ENCODE measurements around the gene EIF4H.
"Not testable (repeated sequence)": the region's sequence is repeated elsewhere in the genome, so short reads cannot be mapped to it uniquely, and the experiment has no call there.

The EIF4H gene

GRCh38 chr7:74173866-74174605 lies at the start of gene EIF4H:
Gene EIF4H, plus strand, starts transcription at chr7:74174356. Its CDS starts 28 bp downstream, at chr7:74174384.
- peak; percentile 94 for DNase-seq

GRCh38 chr7:74126220-74126880 lies 47.8 kb upstream of the EIF4H start:
- no peak for DNase-seq

- no peak for DNase-seq
Observed at GRCh38 chr7:74129887-74130286, 44.3 kb upstream of the EIF4H start.

GRCh38 chr7:74130518-74130917 lies 43.6 kb upstream of the EIF4H start:
- no peak for DNase-seq

- no peak for DNase-seq
Observed at GRCh38 chr7:74134117-74134620, 40.0 kb upstream of the EIF4H start.

- no peak for DNase-seq
Observed at GRCh38 chr7:74138334-74138867, 35.8 kb upstream of the EIF4H start.

- no peak for DNase-seq
Observed at GRCh38 chr7:74138945-74139843, 35.0 kb upstream of the EIF4H start.

- DNase-seq: no peak
Observed at GRCh38 chr7:74141705-74142104, 32.5 kb upstream of the EIF4H start.

GRCh38 chr7:74143383-74143782 lies 30.8 kb upstream of the EIF4H start:
- no peak for DNase-seq

GRCh38 chr7:74148491-74148890 lies 25.7 kb upstream of the EIF4H start:
- DNase-seq: no peak

- no peak for DNase-seq
Observed at GRCh38 chr7:74149071-74149470, 25.1 kb upstream of the EIF4H start.

GRCh38 chr7:74149603-74150002 lies 24.6 kb upstream of the EIF4H start:
- no peak for DNase-seq

- no peak for DNase-seq
Observed at GRCh38 chr7:74153736-74154135, 20.4 kb upstream of the EIF4H start.

- no peak for DNase-seq
Observed at GRCh38 chr7:74155810-74156395, 18.3 kb upstream of the EIF4H start.

GRCh38 chr7:74157605-74158004 lies 16.6 kb upstream of the EIF4H start:
- no peak for DNase-seq

GRCh38 chr7:74164985-74165456 lies 9.1 kb upstream of the EIF4H start:
- no peak for DNase-seq

GRCh38 chr7:74165867-74166593 lies 8.1 kb upstream of the EIF4H start:
- DNase-seq: no peak

GRCh38 chr7:74167324-74167723 lies 6.8 kb upstream of the EIF4H start:
- not testable (repeated sequence) for DNase-seq

- DNase-seq: no peak
Observed at GRCh38 chr7:74173074-74173473, 1.1 kb upstream of the EIF4H start.

- no peak for DNase-seq
Observed at GRCh38 chr7:74173491-74173865, 678 bp upstream of the EIF4H start.

- peak; percentile 20 for DNase-seq
Observed at GRCh38 chr7:74174606-74175082, 488 bp downstream of the EIF4H start.

GRCh38 chr7:74175340-74175739 lies 1.2 kb downstream of the EIF4H start:
- no peak for DNase-seq
